MM.1S (cell line): ENCODE results near the gene PPP2R2C.

Experiments
- EZH2 ChIP-seq: fragments of 300-600 bp; sonication (generic); optimal IDR thresholded peaks from 2 replicates; pipeline ENCODE3; 2017; ENCODE audit warnings: low read depth, mild to moderate bottlenecking, antibody characterized with exemption, low read length, mixed read lengths
- TF ChIP-seq, protein P1 (sequence below): fragments of 300-600 bp; sonication (generic); IDR thresholded peaks from 2 replicates; pipeline ENCODE4 v1.5.1; 2016; ENCODE audit warnings: antibody characterized with exemption, low read length, mixed read lengths

DNA sequence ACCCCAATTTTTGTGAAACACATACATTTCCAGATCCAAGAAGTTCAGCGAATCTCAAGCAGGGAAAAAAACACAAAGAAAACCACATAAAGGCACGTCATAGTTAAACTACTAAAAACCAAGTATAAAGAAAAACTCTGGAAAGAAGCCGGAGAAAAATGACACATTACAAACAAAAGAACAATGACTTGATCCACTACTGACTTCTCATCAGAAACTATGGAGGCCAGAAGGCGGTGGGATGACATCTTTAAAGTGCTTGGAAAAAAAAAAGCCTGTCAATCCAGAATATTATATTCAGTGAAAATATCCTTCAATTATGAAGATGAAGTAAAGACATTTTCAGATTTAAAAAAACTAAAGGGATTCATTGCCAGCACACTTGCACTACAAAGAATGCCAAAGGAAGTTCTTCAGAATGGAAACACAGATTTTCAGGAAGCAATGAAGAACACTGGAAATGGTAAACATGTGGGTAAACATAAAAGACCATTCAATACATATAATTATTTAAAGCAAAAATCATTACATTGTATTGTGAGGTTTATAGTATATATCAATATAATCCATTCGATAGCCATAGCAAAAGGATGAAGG, 32.6 kb upstream of the PPP2R2C start:
- TF ChIP-seq, protein P1, sequence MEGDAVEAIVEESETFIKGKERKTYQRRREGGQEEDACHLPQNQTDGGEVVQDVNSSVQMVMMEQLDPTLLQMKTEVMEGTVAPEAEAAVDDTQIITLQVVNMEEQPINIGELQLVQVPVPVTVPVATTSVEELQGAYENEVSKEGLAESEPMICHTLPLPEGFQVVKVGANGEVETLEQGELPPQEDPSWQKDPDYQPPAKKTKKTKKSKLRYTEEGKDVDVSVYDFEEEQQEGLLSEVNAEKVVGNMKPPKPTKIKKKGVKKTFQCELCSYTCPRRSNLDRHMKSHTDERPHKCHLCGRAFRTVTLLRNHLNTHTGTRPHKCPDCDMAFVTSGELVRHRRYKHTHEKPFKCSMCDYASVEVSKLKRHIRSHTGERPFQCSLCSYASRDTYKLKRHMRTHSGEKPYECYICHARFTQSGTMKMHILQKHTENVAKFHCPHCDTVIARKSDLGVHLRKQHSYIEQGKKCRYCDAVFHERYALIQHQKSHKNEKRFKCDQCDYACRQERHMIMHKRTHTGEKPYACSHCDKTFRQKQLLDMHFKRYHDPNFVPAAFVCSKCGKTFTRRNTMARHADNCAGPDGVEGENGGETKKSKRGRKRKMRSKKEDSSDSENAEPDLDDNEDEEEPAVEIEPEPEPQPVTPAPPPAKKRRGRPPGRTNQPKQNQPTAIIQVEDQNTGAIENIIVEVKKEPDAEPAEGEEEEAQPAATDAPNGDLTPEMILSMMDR = no peak
- TF ChIP-seq EZH2 = no peak
